Measurements from ENCODE around the gene COPA. TPM values are rescaled to one million over a fixed set of nuclear protein-coding genes. Genes with fewer than 3 reads are reported as not detected.

The COPA gene
- polyA plus RNA-seq, 1 of the 3 experiments (the other 2 are of a cell fraction) = 91.4 TPM

DNA sequence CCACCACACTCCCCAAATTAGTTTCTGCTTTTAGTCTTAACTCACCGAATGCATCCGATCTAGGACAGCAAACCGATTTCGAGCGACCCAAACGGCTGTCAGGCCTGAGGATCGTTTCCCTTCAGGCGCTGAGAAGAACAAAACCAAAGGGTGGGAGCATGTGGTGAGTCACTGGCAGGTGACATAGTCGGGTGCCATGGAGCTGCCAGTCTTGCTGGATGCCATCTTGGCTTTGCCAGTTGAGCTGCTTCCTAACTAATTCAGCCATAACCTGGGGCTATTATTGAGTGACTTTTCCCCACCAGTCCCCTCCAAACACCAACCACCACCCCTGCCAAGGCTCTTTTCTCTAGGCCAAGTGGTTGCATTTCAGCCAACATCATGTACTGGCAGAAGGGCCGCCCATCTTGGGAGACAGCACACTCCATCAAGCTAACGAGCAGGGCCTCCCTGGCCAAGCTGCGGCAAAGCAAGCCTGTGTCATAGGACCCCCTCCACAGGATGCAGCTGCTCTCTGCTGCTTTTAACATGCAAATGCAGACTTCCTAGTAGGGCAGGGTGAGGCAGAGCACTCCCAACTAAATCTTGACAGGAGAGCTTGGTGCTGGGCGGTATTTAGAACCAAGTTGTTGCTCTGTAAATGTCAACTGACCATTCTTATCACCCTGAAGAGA, 35.8 kb downstream of the COPA start:
- Histone ChIP-seq H3K36me3 (replicated peaks in 1 of 2; ENCODE audit: control insufficient read depth in 1 of 2, insufficient read depth in 2 of 2, low read length in 1 of 2) (peaks cover 84 to 88% of the 10 kb centered on the region in 2 experiments), H4K20me1 (ENCODE audit: insufficient read depth) (peaks cover 6% of the 10 kb centered on the region; the same call in 1 of the 2 replicates), H2AFZ (ENCODE audit: low read depth) (no peak overlapping the region), H3F3A (replicated peaks; ENCODE audit: insufficient read depth) (peaks cover 20% of the 10 kb centered on the region), H3K4me3 (ENCODE audit: low read depth in 2 of 2, low read length in 1 of 2) (no peak overlapping the region), H3K4me2 (no peak overlapping the region), H3K9me2 (no peaks in the 10 kb centered on the region), H3K27me3 (ENCODE audit: insufficient read depth) (no peaks in the 10 kb centered on the region), H3K4me1 (ENCODE audit: control insufficient read depth in 1 of 2, insufficient read depth in 2 of 2, low read depth in 1 of 2, low read length in 1 of 2) (no peaks in the 10 kb centered on the region), H3K9ac (no peak overlapping the region), H3K9me3 (no peaks in the 10 kb centered on the region), H3K27ac (ENCODE audit: low read depth in 2 of 2, low read length in 1 of 2) (no peak overlapping the region), H3K79me2 (ENCODE audit: insufficient read depth) (peaks cover 16% of the 10 kb centered on the region; the same call in 1 of the 2 replicates)
- ChIA-PET CTCF (interaction anchor here (0.7 to 6.8 kb wide), 2 partner anchors 15 to 69 kb away, joined by 3 to 63 read pairs; no protein-coding TSS in a partner anchor), POLR2A (no interaction called here)
- WGBS (ENCODE audit: low lambda C conversion rate) = 91% methylated on average over 13 of the region's 13 CpGs
- no peak for DNase-seq
- TF ChIP-seq JUND (IDR thresholded peaks at IDR 0.05) (no peak), ELF1 (IDR thresholded peaks at IDR 0.05) (no peak), FOSL2 (IDR thresholded peaks at IDR 0.05; ENCODE audit: borderline replicate concordance, low read depth) (no peak), RAD21 (IDR thresholded peaks at IDR 0.05; ENCODE audit: low read length) (no peak), SMC3 (IDR thresholded peaks at IDR 0.05; ENCODE audit: low read depth, low read length) (no peak), GABPA (IDR thresholded peaks at IDR 0.05; ENCODE audit: low read depth) (no peak), NRF1 (IDR thresholded peaks at IDR 0.05; ENCODE audit: low read depth, low read length) (no peak), CHD2 (IDR thresholded peaks at IDR 0.05; ENCODE audit: low read length, partially characterized antibody) (no peak), MEF2A (IDR thresholded peaks at IDR 0.05; ENCODE audit: borderline replicate concordance, low read depth) (no peak), RCOR1 (IDR thresholded peaks at IDR 0.05; ENCODE audit: low read length) (no peak)
- TF ChIP-seq, protein P1, sequence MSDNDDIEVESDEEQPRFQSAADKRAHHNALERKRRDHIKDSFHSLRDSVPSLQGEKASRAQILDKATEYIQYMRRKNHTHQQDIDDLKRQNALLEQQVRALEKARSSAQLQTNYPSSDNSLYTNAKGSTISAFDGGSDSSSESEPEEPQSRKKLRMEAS (IDR thresholded peaks at IDR 0.05; ENCODE audit: low read depth) = no peak

DNA sequence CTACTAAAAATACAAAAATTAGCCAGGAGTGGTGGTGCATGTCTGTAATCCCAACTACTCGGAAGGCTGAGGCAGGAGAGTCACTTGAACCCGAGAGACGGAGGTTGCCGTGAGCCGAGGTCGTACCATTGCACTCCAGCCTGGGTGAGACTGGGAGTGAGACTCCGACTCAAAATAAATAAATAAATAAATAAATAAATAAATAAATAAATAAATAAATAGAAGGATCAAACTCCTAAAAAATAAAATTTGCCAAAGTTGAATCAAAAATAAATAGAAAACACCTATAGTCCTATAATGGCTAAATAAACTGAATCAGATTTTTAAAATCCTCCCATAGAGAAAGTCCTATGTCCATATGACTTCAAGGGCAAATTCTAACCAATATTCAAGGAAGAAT, 42.9 kb downstream of the COPA start:
- peaks cover 25% of the 10 kb centered on the region; the same call in 1 of the 2 replicates for H3K79me2 ChIP-seq (ENCODE audit: insufficient read depth)
- no peaks in the 10 kb centered on the region for H3K9me3 ChIP-seq
- no peaks in the 10 kb centered on the region for H3K27me3 ChIP-seq (ENCODE audit: insufficient read depth)
- H3K9ac ChIP-seq = no peak overlapping the region
- H3K4me1 ChIP-seq (ENCODE audit: control insufficient read depth in 1 of 2, insufficient read depth in 2 of 2, low read depth in 1 of 2, low read length in 1 of 2) = no peaks in the 10 kb centered on the region
- no peak overlapping the region for H3K27ac ChIP-seq (ENCODE audit: low read depth in 2 of 2, low read length in 1 of 2)
- WGBS (ENCODE audit: low lambda C conversion rate) = 90% methylated on average over 7 of the region's 7 CpGs
- H3K4me3 ChIP-seq (ENCODE audit: low read depth in 2 of 2, low read length in 1 of 2) = no peak overlapping the region
- no peak for DNase-seq
- ChIA-PET POLR2A (no interaction called here), CTCF (interaction anchor here (1.3 to 5.2 kb wide), 4 partner anchors 8 to 107 kb away, joined by 4 to 49 read pairs (median 4); partner anchors contain the start of gene PEX19)
- H2AFZ ChIP-seq (ENCODE audit: low read depth) = no peak overlapping the region
- H3K4me2 ChIP-seq = no peak overlapping the region
- H3K9me2 ChIP-seq = no peaks in the 10 kb centered on the region
- no peak for TF ChIP-seq RAD21 (IDR thresholded peaks at IDR 0.05; ENCODE audit: low read length)
- H3F3A ChIP-seq (replicated peaks; ENCODE audit: insufficient read depth) = peaks cover 11% of the 10 kb centered on the region
- peaks cover 81 to 91% of the 10 kb centered on the region in 2 experiments for H3K36me3 ChIP-seq (replicated peaks in 1 of 2; ENCODE audit: control insufficient read depth in 1 of 2, insufficient read depth in 2 of 2, low read length in 1 of 2)
- H4K20me1 ChIP-seq (ENCODE audit: insufficient read depth) = no peaks in the 10 kb centered on the region

DNA sequence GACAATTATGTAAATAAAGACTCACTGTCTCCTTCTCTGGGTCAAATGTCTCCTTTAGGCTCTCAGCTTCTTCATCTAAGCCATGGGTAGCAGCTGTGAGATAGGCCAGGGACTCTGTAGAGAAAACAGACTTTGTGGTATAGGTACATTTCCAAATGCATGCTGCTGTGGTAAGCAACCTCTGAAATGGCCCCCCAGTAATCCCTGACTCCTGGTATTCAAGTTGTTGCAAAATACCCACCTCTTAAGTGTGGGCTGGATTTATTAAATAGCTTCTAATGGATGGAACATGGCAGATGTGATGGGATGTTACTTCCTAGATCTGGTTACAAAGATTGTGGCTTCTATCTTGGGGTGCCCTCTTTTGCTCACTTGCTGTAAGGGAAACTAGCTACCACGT, 47.0 kb downstream of the COPA start:
- H3K9me3 ChIP-seq = no peaks in the 10 kb centered on the region
- H3K79me2 ChIP-seq (ENCODE audit: insufficient read depth) = peaks cover 5% of the 10 kb centered on the region; the same call in 1 of the 2 replicates
- no peak overlapping the region for H3K27ac ChIP-seq (ENCODE audit: low read depth in 2 of 2, low read length in 1 of 2)
- no peak overlapping the region for H3K9ac ChIP-seq
- H3F3A ChIP-seq (replicated peaks; ENCODE audit: insufficient read depth) = peaks cover 41% of the 10 kb centered on the region
- H3K4me1 ChIP-seq (ENCODE audit: control insufficient read depth in 1 of 2, insufficient read depth in 2 of 2, low read depth in 1 of 2, low read length in 1 of 2) = no peaks in the 10 kb centered on the region
- H4K20me1 ChIP-seq (ENCODE audit: insufficient read depth) = peaks cover 6% of the 10 kb centered on the region; the same call in 1 of the 2 replicates
- CTCF ChIA-PET = interaction anchor here (0.8 to 7.3 kb wide), 6 partner anchors 8 to 210 kb away, joined by 3 to 102 read pairs (median 4); no protein-coding TSS in a partner anchor
- no peaks in the 10 kb centered on the region for H3K9me2 ChIP-seq
- 95% methylated on average over 1 of the region's 1 CpG for WGBS (ENCODE audit: low lambda C conversion rate)
- POLR2A ChIA-PET = no interaction called here
- no peaks in the 10 kb centered on the region for H3K27me3 ChIP-seq (ENCODE audit: insufficient read depth)
- H3K4me3 ChIP-seq (ENCODE audit: low read depth in 2 of 2, low read length in 1 of 2) = no peak overlapping the region
- H2AFZ ChIP-seq (ENCODE audit: low read depth) = no peak overlapping the region
- no peak for DNase-seq
- H3K36me3 ChIP-seq (replicated peaks in 1 of 2; ENCODE audit: control insufficient read depth in 1 of 2, insufficient read depth in 2 of 2, low read length in 1 of 2) = peaks cover 92 to 93% of the 10 kb centered on the region in 2 experiments
- H3K4me2 ChIP-seq = no peak overlapping the region
- TF ChIP-seq, protein P2, sequence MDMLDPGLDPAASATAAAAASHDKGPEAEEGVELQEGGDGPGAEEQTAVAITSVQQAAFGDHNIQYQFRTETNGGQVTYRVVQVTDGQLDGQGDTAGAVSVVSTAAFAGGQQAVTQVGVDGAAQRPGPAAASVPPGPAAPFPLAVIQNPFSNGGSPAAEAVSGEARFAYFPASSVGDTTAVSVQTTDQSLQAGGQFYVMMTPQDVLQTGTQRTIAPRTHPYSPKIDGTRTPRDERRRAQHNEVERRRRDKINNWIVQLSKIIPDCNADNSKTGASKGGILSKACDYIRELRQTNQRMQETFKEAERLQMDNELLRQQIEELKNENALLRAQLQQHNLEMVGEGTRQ (IDR thresholded peaks at IDR 0.05; ENCODE audit: borderline replicate concordance, low read depth, low read length) = no peak
- TF ChIP-seq MXI1 (IDR thresholded peaks at IDR 0.05; ENCODE audit: low read depth, low read length) (no peak), EP300 (IDR thresholded peaks at IDR 0.05; ENCODE audit: borderline replicate concordance in 1 of 2, low read depth in 1 of 2, low read length in 1 of 2) (no peak), YY1 (IDR thresholded peaks at IDR 0.05; ENCODE audit: low read depth) (no peak), TCF12 (IDR thresholded peaks at IDR 0.05) (no peak), SIN3A (IDR thresholded peaks at IDR 0.05; ENCODE audit: borderline replicate concordance, low read depth, low read length) (no peak), RFX5 (IDR thresholded peaks at IDR 0.05; ENCODE audit: low read length) (no peak), JUND (IDR thresholded peaks at IDR 0.05) (no peak), NRF1 (IDR thresholded peaks at IDR 0.05; ENCODE audit: low read depth, low read length) (no peak), EZH2phosphoT487 (IDR thresholded peaks at IDR 0.05; ENCODE audit: borderline replicate concordance, low read depth) (no peak)
- TF ChIP-seq, protein P1 (IDR thresholded peaks at IDR 0.05; ENCODE audit: low read depth) = no peak
- TF ChIP-seq, protein P3, sequence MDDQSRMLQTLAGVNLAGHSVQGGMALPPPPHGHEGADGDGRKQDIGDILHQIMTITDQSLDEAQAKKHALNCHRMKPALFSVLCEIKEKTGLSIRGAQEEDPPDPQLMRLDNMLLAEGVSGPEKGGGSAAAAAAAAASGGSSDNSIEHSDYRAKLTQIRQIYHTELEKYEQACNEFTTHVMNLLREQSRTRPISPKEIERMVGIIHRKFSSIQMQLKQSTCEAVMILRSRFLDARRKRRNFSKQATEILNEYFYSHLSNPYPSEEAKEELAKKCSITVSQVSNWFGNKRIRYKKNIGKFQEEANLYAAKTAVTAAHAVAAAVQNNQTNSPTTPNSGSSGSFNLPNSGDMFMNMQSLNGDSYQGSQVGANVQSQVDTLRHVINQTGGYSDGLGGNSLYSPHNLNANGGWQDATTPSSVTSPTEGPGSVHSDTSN (IDR thresholded peaks at IDR 0.05) = no peak
